IMR-90 (cell line): ENCODE measurements around the gene PLSCR3. TPM values are rescaled to one million over a fixed set of nuclear protein-coding genes. Genes with fewer than 3 reads are reported as not detected.

Experiments used
- ATAC-seq: fragments of 200-7000 bp; cut with Tn5 transposase; 2 replicates; pipeline ENCODE4 v1.9.1; 2020; ENCODE audit warnings: low read depth, mild to moderate bottlenecking, moderate library complexity
- BruUV-seq: library from RNA; stranded (reverse); fragments of 400-500 nt; replicated peaks from 2 replicates; lab custom pipeline; 2021; lab: Mats Ljungman, UMichigan
- CTCF ChIA-PET: fragments of 300-600 bp; formaldehyde crosslinking; extraction: SDS; loops from one replicate; lab custom pipeline; 2021; ENCODE audit warnings: antibody characterized with exemption; lab: Yijun Ruan, JAX
- POLR2A ChIA-PET: fragments of 300-600 bp; sonication (Branson Sonifier 250); formaldehyde crosslinking; loops from one replicate; lab custom pipeline; 2022; ENCODE audit warnings: antibody characterized with exemption; ENCODE audit not compliant: unreplicated experiment; lab: Charles Lee
- DNase-seq: peaks from one replicate; pipeline ENCODE4 v3.0.0; 2013
- H2AFZ ChIP-seq: replicated peaks from 2 replicates; pipeline ENCODE3; 2013; ENCODE audit warnings: low read length, mild to moderate bottlenecking; ENCODE audit not compliant: poor library complexity
- H2AK5ac ChIP-seq: 2 replicates; pipeline ENCODE4 v1.6.1; 2013; ENCODE audit warnings: low read depth, low read length, inconsistent platforms
- H2AK9ac ChIP-seq: replicated peaks from 2 replicates; pipeline ENCODE3; 2013; ENCODE audit warnings: mild to moderate bottlenecking, low read depth, low read length, moderate library complexity; ENCODE audit not compliant: poor library complexity
- H2BK120ac ChIP-seq: 2 replicates; pipeline ENCODE4 v1.6.1; 2013; ENCODE audit warnings: low read depth, low read length, inconsistent platforms
- H2BK15ac ChIP-seq: 3 replicates; pipeline ENCODE4 v1.6.1; 2013; ENCODE audit warnings: low read depth, low read length, inconsistent platforms
- H2BK20ac ChIP-seq: 2 replicates; pipeline ENCODE4 v1.6.1; 2013; ENCODE audit warnings: low read depth, mild to moderate bottlenecking, inconsistent platforms, low read length, moderate library complexity
- H2BK5ac ChIP-seq: 2 replicates; pipeline ENCODE4 v1.6.1; 2013; ENCODE audit warnings: mild to moderate bottlenecking, low read depth, low read length, inconsistent platforms; ENCODE audit not compliant: poor library complexity, severe bottlenecking
- H3K14ac ChIP-seq: replicated peaks from 2 replicates; pipeline ENCODE4 v1.6.1; 2013; ENCODE audit warnings: low read depth, low read length, inconsistent platforms
- H3K18ac ChIP-seq: 2 replicates; pipeline ENCODE4 v1.6.1; 2013; ENCODE audit warnings: low read depth, low read length, control low read depth
- H3K23ac ChIP-seq: 2 replicates; pipeline ENCODE4 v1.6.1; 2013; ENCODE audit warnings: low read depth, low read length, inconsistent platforms
- H3K27ac ChIP-seq: 2 replicates; pipeline ENCODE4 v1.5.1; 2013; ENCODE audit warnings: mild to moderate bottlenecking, control low read depth, low read length; ENCODE audit not compliant: insufficient read depth
- H3K27me3 ChIP-seq: 2 replicates; pipeline ENCODE4 v1.6.1; 2013; ENCODE audit warnings: low read length; ENCODE audit not compliant: control insufficient read depth, insufficient read depth
- H3K36me3 ChIP-seq: 2 replicates; pipeline ENCODE4 v1.6.1; 2013; ENCODE audit warnings: low read length, mixed read lengths; ENCODE audit not compliant: control insufficient read depth, insufficient read depth
- H3K4ac ChIP-seq: 2 replicates; pipeline ENCODE4 v1.6.1; 2013; ENCODE audit warnings: low read depth, low read length, inconsistent platforms
- H3K4me1 ChIP-seq: 2 replicates; pipeline ENCODE4 v1.6.1; 2013; ENCODE audit warnings: low read length, mixed read lengths; ENCODE audit not compliant: control insufficient read depth, insufficient read depth
- H3K4me2 ChIP-seq: 2 replicates; pipeline ENCODE4 v1.6.1; 2013; ENCODE audit warnings: low read depth, mild to moderate bottlenecking, control low read depth, low read length, moderate library complexity
- H3K4me3 ChIP-seq: 2 replicates; pipeline ENCODE4 v1.5.1; 2013; ENCODE audit warnings: low read depth, mild to moderate bottlenecking, control low read depth, low read length, moderate library complexity; ENCODE audit not compliant: insufficient read depth
- H3K56ac ChIP-seq: 2 replicates; pipeline ENCODE4 v1.6.1; 2013; ENCODE audit warnings: low read length, inconsistent platforms; ENCODE audit not compliant: insufficient read depth; ENCODE audit errors: extremely low read depth
- H3K79me1 ChIP-seq, 2 experiments: 2 replicates each; pipeline ENCODE4 v1.6.1; 2013; ENCODE audit warnings: low read length in 2 of 2, inconsistent platforms in 1 of 2, low read depth in 1 of 2
- H3K9ac ChIP-seq: 2 replicates; pipeline ENCODE4 v1.6.1; 2013; ENCODE audit warnings: low read depth, low read length, control low read depth
- H3K9me1 ChIP-seq: 2 replicates; pipeline ENCODE4 v1.6.1; 2013; ENCODE audit warnings: low read length, inconsistent platforms; ENCODE audit not compliant: insufficient read depth
- H3K9me3 ChIP-seq: 2 replicates; pipeline ENCODE4 v1.6.1; 2013; ENCODE audit warnings: low read length; ENCODE audit not compliant: control insufficient read depth, insufficient read depth
- H4K20me1 ChIP-seq: 2 replicates; pipeline ENCODE4 v1.6.1; 2013; ENCODE audit warnings: low read length, inconsistent platforms; ENCODE audit not compliant: insufficient read depth
- H4K5ac ChIP-seq: 2 replicates; pipeline ENCODE4 v1.6.1; 2013; ENCODE audit warnings: mild to moderate bottlenecking, low read depth, low read length, control low read depth
- H4K8ac ChIP-seq, 2 experiments: 2 replicates each; pipeline ENCODE4 v1.6.1; 2013; ENCODE audit warnings: low read depth in 2 of 2, low read length in 2 of 2, control low read depth in 1 of 2, inconsistent platforms in 1 of 2
- H4K91ac ChIP-seq: 2 replicates; pipeline ENCODE4 v1.6.1; 2013; ENCODE audit warnings: low read depth, low read length, inconsistent platforms; ENCODE audit not compliant: insufficient read depth
- MAZ ChIP-seq: IDR thresholded peaks from 2 replicates; pipeline ENCODE4 v1.6.1; 2012; ENCODE audit warnings: low read depth, mild to moderate bottlenecking, low read length, improper control_type of control experiment, moderate library complexity, borderline replicate concordance
- NFE2L2 ChIP-seq: fragments of 150-350 bp; IDR thresholded peaks from 2 replicates; pipeline ENCODE4 v1.6.1; 2016; ENCODE audit warnings: low read depth, mild to moderate bottlenecking, low read length
- RAD21 ChIP-seq: IDR thresholded peaks from 2 replicates; pipeline ENCODE4 v1.6.1; 2012; ENCODE audit warnings: low read length, improper control_type of control experiment
- RFX5 ChIP-seq: IDR thresholded peaks from 2 replicates; pipeline ENCODE4 v1.8.0; 2012; ENCODE audit warnings: low read depth, mild to moderate bottlenecking, low read length, moderate library complexity
- SMC3 ChIP-seq: fragments of 150-350 bp; IDR thresholded peaks from 2 replicates; pipeline ENCODE4 v1.6.1; 2016; ENCODE audit warnings: low read depth, mild to moderate bottlenecking, antibody characterized with exemption, low read length, moderate library complexity
- WGBS, 2 experiments: methylation state at CpG; one replicate each; pipeline versions ENCODE4 v1.1.5 to v1.1.7; 2013; ENCODE audit warnings: missing lambda C conversion rate in 2 of 2; ENCODE audit not compliant: insufficient read length in 1 of 2; ENCODE audit errors: extremely low coverage in 2 of 2; 5-methylcytosine and 5-hydroxymethylcytosine counted together
- dilution Hi-C: fragments of 300-500 bp; cut with HindIII; formaldehyde crosslinking; loops from one replicate; pipeline ENCODE4 v1.14.3; 2018; ENCODE audit warnings: low sequenced_read_pairs; ENCODE audit not compliant: unreplicated experiment
- in situ Hi-C: fragments of 300-500 bp; cut with MboI; formaldehyde crosslinking; loops from 3 replicates; pipeline ENCODE4 v1.14.3; 2019; ENCODE audit warnings: low sequenced_read_pairs, inconsistent platforms, mixed read lengths
- intact Hi-C: fragments of 100-400 bp; cut with micrococcal nuclease; formaldehyde crosslinking; loops from 2 replicates; pipeline ENCODE4 v1.10.0; 2022
- polyA plus RNA-seq, 3 experiments: library from polyadenylated mRNA; depleted of rRNA; stranded (reverse); fragments of >200 nt; gene quantifications; 2 replicates each; pipeline ENCODE4 v1.2.3, GENCODE V29; 2012; ENCODE audit warnings: low replicate concordance in 1 of 3
- total RNA-seq: library from RNA; depleted of rRNA; stranded (reverse); fragments of >200 nt; gene quantifications from 2 replicates; pipeline ENCODE4 v1.2.3, GENCODE V29; 2012

The PLSCR3 gene
- total and polyA plus RNA-seq, 2 of the 4 experiments (the other 2 are of a cell fraction), result 6.1 to 116 TPM

GRCh38 chr17:7383371-7383741, 11.0 kb downstream of the PLSCR3 start:
- H3K4me1 ChIP-seq, result peaks cover 7% of the 10 kb centered on the region; the same call in 1 of the 2 replicates
- no TSS peak for BruUV-seq
- H3K23ac ChIP-seq, result no peak overlapping the region; the same call in 1 of the 2 replicates
- no peak overlapping the region for H3K18ac ChIP-seq
- peaks cover 26% of the 10 kb centered on the region for H3K27me3 ChIP-seq
- TF ChIP-seq NFE2L2 (no peak), RAD21 (no peak), MAZ (no peak), RFX5 (no peak), SMC3 (no peak)
- H4K8ac ChIP-seq, result no peak overlapping the region
- H4K20me1 ChIP-seq, result no peaks in the 10 kb centered on the region
- in situ Hi-C loops, result no loop called here
- no peaks in the 10 kb centered on the region for H3K79me1 ChIP-seq
- intact Hi-C loops, result no loop called here
- H2BK5ac ChIP-seq, result no peak overlapping the region
- peaks cover 6% of the 10 kb centered on the region; the same call in 1 of the 2 replicates for H3K36me3 ChIP-seq
- H3K4me3 ChIP-seq, result no peak overlapping the region
- peaks cover 2% of the 10 kb centered on the region; the same call in 1 of the 2 replicates for H3K9me1 ChIP-seq
- no peak overlapping the region for H4K5ac ChIP-seq
- no peak for DNase-seq
- 72% methylated on average over 7 of the region's 11 CpGs; no CpG with 5 or more reads in 1 of the 2 experiments for WGBS, 2 experiments
- H2BK20ac ChIP-seq, result no peak overlapping the region
- H2BK15ac ChIP-seq, result no peak overlapping the region
- H3K9ac ChIP-seq, result no peak overlapping the region
- CTCF ChIA-PET, result no interaction called here
- H3K14ac ChIP-seq, result no peak overlapping the region
- H2BK120ac ChIP-seq, result no peak overlapping the region
- dilution Hi-C loops, result no loop called here
- H3K56ac ChIP-seq, result no peak overlapping the region
- H2AFZ ChIP-seq, result peak overlapping the region; percentile 89
- ATAC-seq, result no peak
- no peak overlapping the region for H3K4ac ChIP-seq
- no peak overlapping the region for H2AK5ac ChIP-seq
- H3K9me3 ChIP-seq, result peaks cover 8% of the 10 kb centered on the region; the same call in 1 of the 2 replicates
- no peak overlapping the region for H2AK9ac ChIP-seq
- H3K27ac ChIP-seq, result no peak overlapping the region
- POLR2A ChIA-PET, result no interaction called here
- H3K4me2 ChIP-seq, result no peak overlapping the region
- no peak overlapping the region for H4K91ac ChIP-seq
